HepG2 (cell line): ENCODE results near the gene JAGN1. TPM values are rescaled to one million over a fixed set of nuclear protein-coding genes. Genes with fewer than 3 reads are reported as not detected.

Source experiments
- EED ChIP-seq: sonication (generic); formaldehyde crosslinking; IDR thresholded peaks from 2 replicates; pipeline ENCODE4 v1.5.0; 2020; ENCODE audit warnings: mild to moderate bottlenecking, missing genetic modification reagents
- GATAD2A ChIP-seq: IDR thresholded peaks from 2 replicates; pipeline ENCODE4 v1.6.1; 2016
- MEF2D ChIP-seq: sonication (generic); formaldehyde crosslinking; IDR thresholded peaks from 2 replicates; pipeline ENCODE4 v1.5.1; 2020; ENCODE audit warnings: mild to moderate bottlenecking, missing genetic modification reagents
- SALL1 ChIP-seq: sonication (generic); formaldehyde crosslinking; IDR thresholded peaks from 2 replicates; pipeline ENCODE4 v1.8.0; 2022; ENCODE audit warnings: mild to moderate bottlenecking, missing genetic modification reagents
- SNAPC2 ChIP-seq: sonication (generic); formaldehyde crosslinking; IDR thresholded peaks from 2 replicates; pipeline ENCODE4 v1.8.1; 2022; ENCODE audit warnings: mild to moderate bottlenecking, missing genetic modification reagents
- YEATS4 ChIP-seq: sonication (generic); formaldehyde crosslinking; IDR thresholded peaks from 2 replicates; pipeline ENCODE4 v1.4.0; 2020; ENCODE audit warnings: missing genetic modification reagents, borderline replicate concordance
- YY1 ChIP-seq: IDR thresholded peaks from 2 replicates; pipeline ENCODE4 v1.6.1; 2011; ENCODE audit warnings: low read length, low read depth, moderate library complexity, mild to moderate bottlenecking; ENCODE audit not compliant: insufficient read depth, insufficient replicate concordance
- ZFX ChIP-seq: sonication (generic); formaldehyde crosslinking; IDR thresholded peaks from 2 replicates; pipeline ENCODE4 v1.4.0; 2020; ENCODE audit warnings: mild to moderate bottlenecking, low read depth, missing genetic modification reagents, moderate library complexity
- ZIK1 ChIP-seq: sonication (generic); formaldehyde crosslinking; IDR thresholded peaks from 2 replicates; pipeline ENCODE4 v1.5.0; 2020; ENCODE audit warnings: mild to moderate bottlenecking, low read depth, missing genetic modification reagents, borderline replicate concordance
- polyA plus RNA-seq, 8 experiments: library from polyadenylated mRNA; depleted of rRNA in 3 of 8; stranded (reverse) in 7 of 8; unstranded in 1 of 8; fragments of >200 nt; fragmentation: Illumina TruSeq in 4 of 8; extraction: Trizol in 4 of 8; gene quantifications; 2 replicates each; pipeline versions ENCODE4 v1.2.1 to v1.2.3, GENCODE V29; 2011 to 2016; ENCODE audit warnings: low read depth in 4 of 8, missing spikeins in 1 of 8, mixed read lengths in 1 of 8; ENCODE audit not compliant: insufficient read depth in 1 of 8
- total RNA-seq, 5 experiments: library from RNA; depleted of rRNA; stranded (reverse); fragments of >200 nt; fragmentation: Illumina TruSeq; extraction: Trizol; gene quantifications; 2 replicates each; pipeline ENCODE4 v1.2.3, GENCODE V29; 2016; ENCODE audit warnings: low read depth in 1 of 5
- TF ChIP-seq, protein P1 (sequence below): sonication (generic); formaldehyde crosslinking; IDR thresholded peaks from 2 replicates; pipeline ENCODE4 v1.5.0; 2020; ENCODE audit warnings: mild to moderate bottlenecking, missing genetic modification reagents, borderline replicate concordance
- TF ChIP-seq, protein P2 (sequence below): sonication (generic); formaldehyde crosslinking; IDR thresholded peaks from 2 replicates; pipeline ENCODE4 v1.5.0; 2020; ENCODE audit warnings: missing genetic modification reagents

The JAGN1 gene
- total and polyA plus RNA-seq, 2 of the 13 experiments (the other 11 are each of a cell fraction or from before 2014, with no cell fraction given), result 49.9 to 50.9 TPM

DNA sequence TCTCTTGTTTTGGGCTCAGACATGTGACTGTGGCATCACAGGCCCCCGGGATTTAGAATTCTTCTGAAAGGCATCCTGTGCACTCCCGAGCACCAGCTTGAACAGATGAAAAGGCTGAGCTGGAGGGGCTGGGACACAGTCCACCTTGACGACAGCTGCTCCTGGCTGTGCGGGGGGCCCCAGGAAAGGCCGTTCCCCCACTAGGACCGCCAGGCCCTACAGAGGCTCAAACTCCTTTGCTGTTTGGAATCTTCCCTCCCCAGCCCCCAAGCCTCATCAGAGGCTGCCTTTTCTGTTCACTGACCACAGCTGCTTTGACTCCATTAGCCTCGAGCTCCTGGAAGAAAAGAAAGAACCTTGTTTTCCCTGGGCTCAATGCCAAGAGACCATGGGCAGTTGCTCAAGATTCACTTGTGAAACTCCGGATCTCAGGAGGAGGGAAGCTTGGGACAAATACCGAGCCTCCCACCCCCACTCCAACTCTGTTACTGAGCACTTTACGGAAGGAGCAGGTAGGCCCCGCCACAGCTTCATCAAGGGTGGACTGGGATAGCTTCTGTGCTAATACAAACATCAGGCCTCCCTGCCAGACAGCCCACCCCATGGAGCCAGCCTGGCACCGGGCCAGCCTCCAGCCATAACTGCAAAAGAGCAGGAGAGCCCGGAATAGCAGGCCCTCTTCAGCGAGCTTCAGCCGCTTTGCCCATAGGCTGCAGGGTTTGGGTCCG is 26.0 kb upstream of the JAGN1 start (continued):
- TF ChIP-seq YEATS4 (CRISPR knock-in tag), result peak; percentile 50; the same call in 1 of the 2 replicates
- TF ChIP-seq ZIK1, result no peak
- TF ChIP-seq, protein P1, sequence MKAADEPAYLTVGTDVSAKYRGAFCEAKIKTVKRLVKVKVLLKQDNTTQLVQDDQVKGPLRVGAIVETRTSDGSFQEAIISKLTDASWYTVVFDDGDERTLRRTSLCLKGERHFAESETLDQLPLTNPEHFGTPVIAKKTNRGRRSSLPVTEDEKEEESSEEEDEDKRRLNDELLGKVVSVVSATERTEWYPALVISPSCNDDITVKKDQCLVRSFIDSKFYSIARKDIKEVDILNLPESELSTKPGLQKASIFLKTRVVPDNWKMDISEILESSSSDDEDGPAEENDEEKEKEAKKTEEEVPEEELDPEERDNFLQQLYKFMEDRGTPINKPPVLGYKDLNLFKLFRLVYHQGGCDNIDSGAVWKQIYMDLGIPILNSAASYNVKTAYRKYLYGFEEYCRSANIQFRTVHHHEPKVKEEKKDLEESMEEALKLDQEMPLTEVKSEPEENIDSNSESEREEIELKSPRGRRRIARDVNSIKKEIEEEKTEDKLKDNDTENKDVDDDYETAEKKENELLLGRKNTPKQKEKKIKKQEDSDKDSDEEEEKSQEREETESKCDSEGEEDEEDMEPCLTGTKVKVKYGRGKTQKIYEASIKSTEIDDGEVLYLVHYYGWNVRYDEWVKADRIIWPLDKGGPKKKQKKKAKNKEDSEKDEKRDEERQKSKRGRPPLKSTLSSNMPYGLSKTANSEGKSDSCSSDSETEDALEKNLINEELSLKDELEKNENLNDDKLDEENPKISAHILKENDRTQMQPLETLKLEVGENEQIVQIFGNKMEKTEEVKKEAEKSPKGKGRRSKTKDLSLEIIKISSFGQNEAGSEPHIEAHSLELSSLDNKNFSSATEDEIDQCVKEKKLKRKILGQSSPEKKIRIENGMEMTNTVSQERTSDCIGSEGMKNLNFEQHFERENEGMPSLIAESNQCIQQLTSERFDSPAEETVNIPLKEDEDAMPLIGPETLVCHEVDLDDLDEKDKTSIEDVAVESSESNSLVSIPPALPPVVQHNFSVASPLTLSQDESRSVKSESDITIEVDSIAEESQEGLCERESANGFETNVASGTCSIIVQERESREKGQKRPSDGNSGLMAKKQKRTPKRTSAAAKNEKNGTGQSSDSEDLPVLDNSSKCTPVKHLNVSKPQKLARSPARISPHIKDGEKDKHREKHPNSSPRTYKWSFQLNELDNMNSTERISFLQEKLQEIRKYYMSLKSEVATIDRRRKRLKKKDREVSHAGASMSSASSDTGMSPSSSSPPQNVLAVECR (CRISPR knock-in tag), result peak; percentile 40; the same call in 1 of the 2 replicates
- TF ChIP-seq, protein P2, sequence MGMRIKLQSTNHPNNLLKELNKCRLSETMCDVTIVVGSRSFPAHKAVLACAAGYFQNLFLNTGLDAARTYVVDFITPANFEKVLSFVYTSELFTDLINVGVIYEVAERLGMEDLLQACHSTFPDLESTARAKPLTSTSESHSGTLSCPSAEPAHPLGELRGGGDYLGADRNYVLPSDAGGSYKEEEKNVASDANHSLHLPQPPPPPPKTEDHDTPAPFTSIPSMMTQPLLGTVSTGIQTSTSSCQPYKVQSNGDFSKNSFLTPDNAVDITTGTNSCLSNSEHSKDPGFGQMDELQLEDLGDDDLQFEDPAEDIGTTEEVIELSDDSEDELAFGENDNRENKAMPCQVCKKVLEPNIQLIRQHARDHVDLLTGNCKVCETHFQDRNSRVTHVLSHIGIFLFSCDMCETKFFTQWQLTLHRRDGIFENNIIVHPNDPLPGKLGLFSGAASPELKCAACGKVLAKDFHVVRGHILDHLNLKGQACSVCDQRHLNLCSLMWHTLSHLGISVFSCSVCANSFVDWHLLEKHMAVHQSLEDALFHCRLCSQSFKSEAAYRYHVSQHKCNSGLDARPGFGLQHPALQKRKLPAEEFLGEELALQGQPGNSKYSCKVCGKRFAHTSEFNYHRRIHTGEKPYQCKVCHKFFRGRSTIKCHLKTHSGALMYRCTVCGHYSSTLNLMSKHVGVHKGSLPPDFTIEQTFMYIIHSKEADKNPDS (CRISPR knock-in tag), result no peak
- peak; percentile 29 for TF ChIP-seq YY1
- peak; percentile 11; the same call in 1 of the 2 replicates for TF ChIP-seq GATAD2A (CRISPR knock-in tag)
- TF ChIP-seq SNAPC2, result 0 out of 2 replicates have a peak, but pooled peaks have one; percentile 28
- 0 out of 2 replicates have a peak, but pooled peaks have one; percentile 18 for TF ChIP-seq EED (CRISPR knock-in tag)
- TF ChIP-seq SALL1, result peak; percentile 38; the same call in 1 of the 2 replicates
- peak; percentile 16; the same call in 1 of the 2 replicates for TF ChIP-seq MEF2D (CRISPR knock-in tag)
- peak; percentile 91 for TF ChIP-seq ZFX (CRISPR knock-in tag)
